ENCODE data around the gene TRDMT1. TPM values are rescaled to one million over a fixed set of nuclear protein-coding genes. Genes with fewer than 3 reads are reported as not detected.
"Not testable (repeated sequence)": the region's sequence is repeated elsewhere in the genome, so short reads cannot be mapped to it uniquely, and the experiment has no call there.

Gene TRDMT1
- total and polyA plus RNA-seq, 12 donors = 2.0 to 6.3 (median 3.7) TPM

DNA sequence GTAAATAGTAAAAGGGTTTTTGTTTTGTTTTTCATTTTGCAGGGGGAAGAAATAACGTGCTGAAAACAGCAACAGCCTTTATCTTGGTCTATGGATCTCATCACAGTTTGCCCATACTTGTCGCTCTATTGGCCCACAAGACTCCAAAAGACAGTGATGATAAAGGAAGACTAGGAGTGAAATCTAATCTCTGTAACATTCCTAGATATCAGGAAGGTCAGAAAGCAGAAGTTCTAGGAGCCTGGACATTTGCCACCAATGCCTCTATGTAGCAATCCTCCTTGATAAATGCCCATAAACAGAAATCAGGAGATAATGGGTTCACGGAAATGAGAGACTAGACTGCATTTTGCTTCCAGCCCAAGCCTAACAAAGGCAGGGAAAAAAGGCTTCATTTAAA, 80.8 kb downstream of the TRDMT1 start:
- peaks cover 0 to 3% (median 0%) of the 10 kb centered on the region in 9 donors for H3K36me3 ChIP-seq
- no peaks in the 10 kb centered on the region for H3K27me3 ChIP-seq
- H3K9me3 ChIP-seq = no peaks in the 10 kb centered on the region
- WGBS, 2 donors = 58 to 61% methylated on average over 3 of the region's 3 CpGs
- no peak for DNase-seq
- no peak overlapping the region for H3K27ac ChIP-seq
- no peak overlapping the region for H3K4me3 ChIP-seq
- no peak for ATAC-seq
- TF ChIP-seq, protein P1, sequence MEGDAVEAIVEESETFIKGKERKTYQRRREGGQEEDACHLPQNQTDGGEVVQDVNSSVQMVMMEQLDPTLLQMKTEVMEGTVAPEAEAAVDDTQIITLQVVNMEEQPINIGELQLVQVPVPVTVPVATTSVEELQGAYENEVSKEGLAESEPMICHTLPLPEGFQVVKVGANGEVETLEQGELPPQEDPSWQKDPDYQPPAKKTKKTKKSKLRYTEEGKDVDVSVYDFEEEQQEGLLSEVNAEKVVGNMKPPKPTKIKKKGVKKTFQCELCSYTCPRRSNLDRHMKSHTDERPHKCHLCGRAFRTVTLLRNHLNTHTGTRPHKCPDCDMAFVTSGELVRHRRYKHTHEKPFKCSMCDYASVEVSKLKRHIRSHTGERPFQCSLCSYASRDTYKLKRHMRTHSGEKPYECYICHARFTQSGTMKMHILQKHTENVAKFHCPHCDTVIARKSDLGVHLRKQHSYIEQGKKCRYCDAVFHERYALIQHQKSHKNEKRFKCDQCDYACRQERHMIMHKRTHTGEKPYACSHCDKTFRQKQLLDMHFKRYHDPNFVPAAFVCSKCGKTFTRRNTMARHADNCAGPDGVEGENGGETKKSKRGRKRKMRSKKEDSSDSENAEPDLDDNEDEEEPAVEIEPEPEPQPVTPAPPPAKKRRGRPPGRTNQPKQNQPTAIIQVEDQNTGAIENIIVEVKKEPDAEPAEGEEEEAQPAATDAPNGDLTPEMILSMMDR (IDR thresholded peaks at IDR 0.05) = no peak
- intact Hi-C loops (cut with DNase I) = no loop called here
- H3K4me1 ChIP-seq = no peaks in the 10 kb centered on the region

DNA sequence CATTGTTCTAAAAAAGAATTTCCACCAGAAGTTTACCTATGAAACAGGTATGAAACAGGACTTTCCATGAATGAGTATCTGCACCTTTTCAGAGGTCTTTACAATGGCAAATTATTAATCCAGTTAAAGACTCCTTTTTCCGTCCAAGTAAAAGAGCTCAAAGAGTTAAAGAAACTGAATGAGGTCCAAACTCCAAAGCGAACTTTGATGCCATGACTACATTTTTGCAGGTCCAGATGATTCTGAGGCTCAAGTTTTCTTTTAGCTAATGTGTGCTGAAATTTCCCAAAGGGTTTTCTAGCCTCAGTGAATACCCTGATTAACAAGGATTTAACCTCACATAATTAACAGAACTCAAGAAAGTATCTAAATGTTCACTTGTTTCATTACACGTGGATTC, 81.6 kb downstream of the TRDMT1 start:
- 74 to 82% methylated on average over 3 of the region's 3 CpGs for WGBS, 2 donors
- TF ChIP-seq, protein P1 (IDR thresholded peaks at IDR 0.05) = no peak
- DNase-seq = no peak
- intact Hi-C loops (cut with DNase I) = no loop called here
- Histone ChIP-seq H3K4me3 (no peak overlapping the region), H3K27me3 (no peaks in the 10 kb centered on the region), H3K4me1 (no peaks in the 10 kb centered on the region), H3K27ac (no peak overlapping the region), H3K36me3 (peaks cover 0 to 3% (median 0%) of the 10 kb centered on the region in 9 donors), H3K9me3 (no peaks in the 10 kb centered on the region)
- no peak for ATAC-seq

DNA sequence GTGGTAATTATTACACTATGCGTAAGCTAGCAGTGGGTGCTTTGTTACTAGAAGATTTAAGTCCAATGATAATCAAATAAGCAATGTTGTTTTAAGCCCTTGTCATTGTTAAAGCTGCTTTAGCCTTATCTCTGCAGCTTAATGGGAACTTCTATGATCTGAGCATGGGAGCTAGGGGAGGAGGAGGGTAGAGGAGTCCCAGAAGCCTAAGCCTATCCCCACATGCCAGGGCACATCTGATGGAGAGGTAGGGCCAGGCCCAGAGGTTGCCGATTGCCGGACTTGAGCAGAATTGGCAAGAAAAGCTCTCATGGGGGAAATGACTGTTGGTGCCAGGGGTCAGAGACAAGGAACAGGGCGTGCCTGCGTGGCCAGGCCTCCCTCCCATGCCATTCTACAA, 85.3 kb downstream of the TRDMT1 start:
- Histone ChIP-seq H3K4me1 (peaks cover 0 to 8% (median 0%) of the 10 kb centered on the region in 9 donors), H3K36me3 (no peaks in the 10 kb centered on the region), H3K27ac (no peak overlapping the region), H3K27me3 (no peaks in the 10 kb centered on the region), H3K4me3 (no peak overlapping the region), H3K9me3 (no peaks in the 10 kb centered on the region)
- TF ChIP-seq, protein P1 (IDR thresholded peaks at IDR 0.05) = no peak
- ATAC-seq (peak in 1 of 8 donors; percentile 46), DNase-seq (no peak)
- 82 to 83% methylated on average over 5 of the region's 5 CpGs for WGBS, 2 donors
- intact Hi-C loops (cut with DNase I) = no loop called here

DNA sequence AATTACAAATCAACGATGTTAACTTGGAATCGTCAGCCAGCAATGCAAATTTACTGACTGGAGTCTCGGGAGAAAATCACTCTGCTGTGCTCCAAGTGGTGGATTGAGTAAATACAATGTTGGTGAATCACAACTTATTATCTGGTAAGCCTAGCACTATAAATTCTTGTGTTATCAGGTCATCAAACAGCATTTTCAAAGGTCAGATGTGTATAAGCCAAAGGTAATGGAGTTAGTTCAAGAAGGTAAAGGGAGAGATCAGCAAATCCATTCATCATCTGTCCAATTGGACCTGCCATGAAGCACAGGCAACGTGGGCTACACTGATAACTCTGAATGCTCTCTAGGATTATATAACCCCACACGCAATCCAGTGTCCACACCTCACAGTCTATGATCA, 85.8 kb downstream of the TRDMT1 start:
- Histone ChIP-seq H3K9me3 (no peaks in the 10 kb centered on the region), H3K36me3 (no peaks in the 10 kb centered on the region), H3K4me3 (no peak overlapping the region), H3K27ac (no peak overlapping the region), H3K4me1 (peaks cover 0 to 8% (median 0%) of the 10 kb centered on the region in 9 donors), H3K27me3 (no peaks in the 10 kb centered on the region)
- intact Hi-C loops (cut with DNase I) = no loop called here
- WGBS, 2 donors = 87% methylated on average over 5 of the region's 5 CpGs
- ATAC-seq (no peak), DNase-seq (no peak)
- TF ChIP-seq, protein P1 (IDR thresholded peaks at IDR 0.05) = no peak

DNA sequence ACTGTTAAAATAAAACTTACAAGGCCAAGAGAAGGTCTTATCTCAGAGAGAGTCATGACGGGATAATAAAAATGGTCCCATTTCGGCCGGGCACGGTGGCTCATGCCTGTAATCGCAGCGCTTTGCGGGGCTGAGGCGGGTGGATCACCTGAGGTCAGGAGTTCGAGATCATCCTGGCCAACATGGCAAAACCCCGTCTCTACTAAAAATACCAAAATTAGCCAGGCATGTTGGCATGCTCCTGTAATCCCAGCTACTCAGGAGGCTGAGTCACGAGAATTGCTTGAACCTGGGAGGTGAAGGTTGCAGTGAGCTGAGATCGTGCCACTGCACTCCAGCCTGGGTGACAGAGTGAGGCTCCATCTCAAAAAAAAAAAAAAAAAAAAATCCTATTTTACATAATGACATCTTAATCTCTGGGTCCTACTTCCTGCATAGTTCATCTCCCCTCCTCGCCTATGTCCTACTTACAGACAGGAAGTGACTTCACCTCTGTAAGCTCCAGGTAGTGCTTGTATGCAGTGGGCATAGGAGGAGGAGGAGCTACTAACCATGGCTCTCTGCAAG, 86.5 kb downstream of the TRDMT1 start:
- intact Hi-C loops (cut with DNase I); ATAC-seq; H3K9me3 ChIP-seq; H3K4me1 ChIP-seq; H3K27ac ChIP-seq; H3K27me3 ChIP-seq; H3K4me3 ChIP-seq; DNase-seq; H3K36me3 ChIP-seq: not testable (repeated sequence)
- WGBS, 2 donors = 90 to 95% methylated on average over 13 of the region's 13 CpGs

All from heart right ventricle (tissue), 16 donors.